WTC11 (cell line): ENCODE measurements around the gene SLC35F1. TPM values are rescaled to one million over a fixed set of nuclear protein-coding genes. Genes with fewer than 3 reads are reported as not detected.

ENCODE experiments used
- ATAC-seq: fragments of 200-7000 bp; cut with Tn5 transposase; 2 replicates; pipeline ENCODE4 v1.10.0; 2021; ENCODE audit warnings: mild to moderate bottlenecking, moderate library complexity
- CTCF ChIA-PET: fragments of 300-600 bp; sonication (Branson Sonifier 250); formaldehyde crosslinking; loops from one replicate; lab custom pipeline; 2021; ENCODE audit warnings: antibody characterized with exemption; lab: Charles Lee
- POLR2A ChIA-PET: fragments of 350-600 bp; sonication (Branson Sonifier 250); formaldehyde crosslinking; loops from one replicate; lab custom pipeline; 2021; ENCODE audit warnings: antibody characterized with exemption; lab: Charles Lee
- DNase-seq: peaks from one replicate; pipeline ENCODE4 v3.0.0; 2021; ENCODE audit warnings: low spot score
- H3K27ac Mint-ChIP-seq: 2 replicates; pipeline ENCODE4 v1.8.0; 2021; ENCODE audit warnings: mixed read lengths
- H3K27me3 Mint-ChIP-seq: 2 replicates; pipeline ENCODE4 v1.8.0; 2021; ENCODE audit warnings: low read depth, mild to moderate bottlenecking, moderate library complexity, mixed read lengths
- H3K36me3 Mint-ChIP-seq: 2 replicates; pipeline ENCODE4 v1.8.0; 2021; ENCODE audit warnings: mixed read lengths
- H3K4me1 Mint-ChIP-seq: 2 replicates; pipeline ENCODE4 v1.8.0; 2022; ENCODE audit warnings: mixed read lengths
- H3K4me3 Mint-ChIP-seq: 2 replicates; pipeline ENCODE4 v1.8.0; 2021; ENCODE audit warnings: mild to moderate bottlenecking, moderate library complexity, mixed read lengths
- H3K9me3 Mint-ChIP-seq: 2 replicates; pipeline ENCODE4 v1.8.0; 2021; ENCODE audit warnings: mixed read lengths
- AR ChIP-seq: fragments of 250-450 bp; sonication (Bioruptor Pico); IDR thresholded peaks from 2 replicates; pipeline ENCODE4 v1.9.0; 2021; ENCODE audit warnings: mild to moderate bottlenecking
- ATF1 ChIP-seq: sonication (generic); formaldehyde crosslinking; IDR thresholded peaks from 2 replicates; pipeline ENCODE4 v1.8.1; 2023; ENCODE audit warnings: mild to moderate bottlenecking, moderate library complexity, missing genetic modification reagents
- E2F5 ChIP-seq: sonication (generic); formaldehyde crosslinking; IDR thresholded peaks from 2 replicates; pipeline ENCODE4 v1.8.1; 2022; ENCODE audit warnings: mild to moderate bottlenecking, moderate library complexity, missing genetic modification reagents
- ERG ChIP-seq: fragments of 250-450 bp; sonication (Bioruptor Pico); IDR thresholded peaks from 2 replicates; pipeline ENCODE4 v1.8.0; 2021; ENCODE audit warnings: mild to moderate bottlenecking
- FOXP1 ChIP-seq: sonication (generic); formaldehyde crosslinking; IDR thresholded peaks from 2 replicates; pipeline ENCODE4 v1.8.0; 2022; ENCODE audit warnings: missing genetic modification reagents, mild to moderate bottlenecking, moderate library complexity, borderline replicate concordance
- HMGA2 ChIP-seq: fragments of 250-450 bp; sonication (Bioruptor Pico); IDR thresholded peaks from 2 replicates; pipeline ENCODE4 v1.4.0; 2021; ENCODE audit warnings: mild to moderate bottlenecking, moderate library complexity
- HMGXB4 ChIP-seq: sonication (generic); formaldehyde crosslinking; IDR thresholded peaks from 2 replicates; pipeline ENCODE4 v1.8.1; 2023; ENCODE audit warnings: mild to moderate bottlenecking, moderate library complexity, missing genetic modification reagents
- IRF1 ChIP-seq: sonication (generic); formaldehyde crosslinking; IDR thresholded peaks from 2 replicates; pipeline ENCODE4 v1.8.0; 2023; ENCODE audit warnings: missing genetic modification reagents
- JUN ChIP-seq: sonication (generic); formaldehyde crosslinking; IDR thresholded peaks from 2 replicates; pipeline ENCODE4 v1.8.0; 2023; ENCODE audit warnings: mild to moderate bottlenecking, missing genetic modification reagents
- MLX ChIP-seq: sonication (generic); formaldehyde crosslinking; IDR thresholded peaks from 2 replicates; pipeline ENCODE4 v1.8.1; 2023; ENCODE audit warnings: mild to moderate bottlenecking, missing genetic modification reagents, moderate library complexity
- MXD4 ChIP-seq: fragments of 250-450 bp; sonication (Bioruptor Pico); IDR thresholded peaks from 2 replicates; pipeline ENCODE4 v1.8.0; 2021; ENCODE audit warnings: mild to moderate bottlenecking, moderate library complexity, borderline replicate concordance
- MYBL2 ChIP-seq: sonication (generic); formaldehyde crosslinking; IDR thresholded peaks from 2 replicates; pipeline ENCODE4 v1.8.1; 2023; ENCODE audit warnings: mild to moderate bottlenecking, moderate library complexity, missing genetic modification reagents
- NFATC4 ChIP-seq: fragments of 250-450 bp; sonication (Bioruptor Pico); IDR thresholded peaks from 2 replicates; pipeline ENCODE4 v1.9.0; 2021; ENCODE audit warnings: mild to moderate bottlenecking
- NFE2L1 ChIP-seq: sonication (generic); formaldehyde crosslinking; IDR thresholded peaks from 2 replicates; pipeline ENCODE4 v1.8.1; 2023; ENCODE audit warnings: missing genetic modification reagents
- NR3C1 ChIP-seq: sonication (generic); formaldehyde crosslinking; conservative IDR thresholded peaks from 2 replicates; pipeline ENCODE4 v1.8.1; 2023; ENCODE audit warnings: low read depth, mild to moderate bottlenecking, missing genetic modification reagents
- PRRX2 ChIP-seq: fragments of 250-450 bp; sonication (Bioruptor Pico); IDR thresholded peaks from 2 replicates; pipeline ENCODE4 v1.8.0; 2021; ENCODE audit warnings: mild to moderate bottlenecking
- SMAD3 ChIP-seq: sonication (generic); formaldehyde crosslinking; IDR thresholded peaks from 2 replicates; pipeline ENCODE4 v1.8.0; 2022; ENCODE audit warnings: missing genetic modification reagents, mild to moderate bottlenecking, borderline replicate concordance
- SMAD4 ChIP-seq: sonication (generic); formaldehyde crosslinking; IDR thresholded peaks from 2 replicates; pipeline ENCODE4 v1.8.0; 2022; ENCODE audit warnings: mild to moderate bottlenecking, missing genetic modification reagents
- TEAD1 ChIP-seq: sonication (generic); formaldehyde crosslinking; IDR thresholded peaks from 2 replicates; pipeline ENCODE4 v1.8.0; 2022; ENCODE audit warnings: mild to moderate bottlenecking, missing genetic modification reagents
- ZNF281 ChIP-seq: sonication (generic); formaldehyde crosslinking; IDR thresholded peaks from 2 replicates; pipeline ENCODE4 v1.8.0; 2023; ENCODE audit warnings: mild to moderate bottlenecking, missing genetic modification reagents
- ZNF317 ChIP-seq: sonication (generic); formaldehyde crosslinking; IDR thresholded peaks from 2 replicates; pipeline ENCODE4 v1.8.1; 2023; ENCODE audit warnings: low read depth, mild to moderate bottlenecking, moderate library complexity, missing genetic modification reagents, borderline replicate concordance
- ZNF671 ChIP-seq: fragments of 250-450 bp; sonication (Bioruptor Pico); IDR thresholded peaks from 2 replicates; pipeline ENCODE4 v1.8.0; 2021; ENCODE audit warnings: mild to moderate bottlenecking
- total RNA-seq: library from RNA; stranded (reverse); gene quantifications from 3 replicates; pipeline ENCODE4 v1.2.3, GENCODE V29; 2021

Gene SLC35F1
- total RNA-seq, 1 experiment from 2014 or later = 11.0 TPM

- no peak for TF ChIP-seq NFE2L1 (CRISPR knock-in tag)
- no peak for TF ChIP-seq ATF1 (CRISPR knock-in tag)
- TF ChIP-seq ZNF317 (CRISPR knock-in tag) = no peak
- no peak for TF ChIP-seq MLX (CRISPR knock-in tag)
- no peak for TF ChIP-seq E2F5 (CRISPR knock-in tag)
- TF ChIP-seq SMAD4 = no peak
- no peak for TF ChIP-seq NFATC4 (CRISPR knock-in tag)
- TF ChIP-seq HMGA2 (CRISPR knock-in tag) = no peak
Measured at GRCh38 chr6:118335325-118335816, 428.3 kb downstream of the SLC35F1 start (continued).

GRCh38 chr6:118344014-118344670, 437.1 kb downstream of the SLC35F1 start:
- Mint-ChIP-seq H3K4me1 (no peaks in the 10 kb centered on the region; the same call in 1 of the 2 replicates), H3K27me3 (no peaks in the 10 kb centered on the region; the same call in 1 of the 2 replicates), H3K4me3 (no peak overlapping the region), H3K9me3 (peaks cover 23% of the 10 kb centered on the region), H3K36me3 (peaks cover 6% of the 10 kb centered on the region; the same call in 1 of the 2 replicates), H3K27ac (no peak overlapping the region)
- no peak for ATAC-seq
- no peak for DNase-seq
- ChIA-PET POLR2A (no interaction called here), CTCF (no interaction called here)
- TF ChIP-seq HMGXB4 (CRISPR knock-in tag) = no peak

GRCh38 chr6:118350881-118351430, 443.9 kb downstream of the SLC35F1 start:
- H3K27ac Mint-ChIP-seq = no peak overlapping the region
- ChIA-PET CTCF (no interaction called here), POLR2A (no interaction called here)
- ATAC-seq (no peak), DNase-seq (no peak)
- H3K4me3 Mint-ChIP-seq = no peak overlapping the region
- H3K4me1 Mint-ChIP-seq = no peaks in the 10 kb centered on the region; the same call in 1 of the 2 replicates
- H3K27me3 Mint-ChIP-seq = no peaks in the 10 kb centered on the region
- peaks cover 10% of the 10 kb centered on the region for H3K9me3 Mint-ChIP-seq
- H3K36me3 Mint-ChIP-seq = no peaks in the 10 kb centered on the region
- TF ChIP-seq AR (CRISPR knock-in tag) = no peak
- TF ChIP-seq IRF1 (CRISPR knock-in tag) = no peak
- TF ChIP-seq ZNF281 = no peak
- TF ChIP-seq NR3C1 = no peak
- TF ChIP-seq MYBL2 (CRISPR knock-in tag) = no peak
- TF ChIP-seq NFE2L1 (CRISPR knock-in tag) = no peak
- TF ChIP-seq JUN (CRISPR knock-in tag) = no peak
- no peak for TF ChIP-seq NFATC4 (CRISPR knock-in tag)
- TF ChIP-seq MXD4 = no peak
- no peak for TF ChIP-seq ERG (CRISPR knock-in tag)
- TF ChIP-seq FOXP1 = no peak
- no peak for TF ChIP-seq TEAD1 (CRISPR knock-in tag)
- TF ChIP-seq SMAD3 (CRISPR knock-in tag) = no peak
- TF ChIP-seq PRRX2 = no peak
- TF ChIP-seq ZNF671 (CRISPR knock-in tag) = no peak
